GM18873 (cell line): ENCODE measurements around the gene SPOCK1.

Source experiments
- ATAC-seq: cut with Tn5 transposase; IDR thresholded peaks from one replicate; pipeline ENCODE4 v1.9.1; 2021; ENCODE audit warnings: mild to moderate bottlenecking, moderate library complexity, moderate number of reproducible peaks; ENCODE audit not compliant: unreplicated experiment, low FRiP score

The SPOCK1 gene

DNA sequence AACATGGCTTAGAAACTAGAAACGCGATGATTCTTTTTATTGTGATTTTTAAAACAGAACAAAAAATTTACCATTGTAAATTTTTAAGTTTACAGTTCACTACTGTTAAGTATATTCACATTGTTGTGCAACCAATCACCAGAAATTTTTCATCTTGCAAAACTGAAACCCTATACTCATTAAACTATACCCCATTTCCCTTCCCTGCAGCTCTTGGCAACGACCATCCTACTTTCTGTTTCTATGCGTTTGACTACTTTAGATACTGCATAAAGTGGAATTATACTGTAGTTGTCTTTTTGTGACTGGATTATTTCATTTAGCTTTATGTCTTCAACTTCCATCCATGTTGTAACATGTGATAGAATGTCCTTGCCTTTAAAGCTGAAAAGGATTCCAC is 52.5 kb downstream of the SPOCK1 start:
- no peak for ATAC-seq

DNA sequence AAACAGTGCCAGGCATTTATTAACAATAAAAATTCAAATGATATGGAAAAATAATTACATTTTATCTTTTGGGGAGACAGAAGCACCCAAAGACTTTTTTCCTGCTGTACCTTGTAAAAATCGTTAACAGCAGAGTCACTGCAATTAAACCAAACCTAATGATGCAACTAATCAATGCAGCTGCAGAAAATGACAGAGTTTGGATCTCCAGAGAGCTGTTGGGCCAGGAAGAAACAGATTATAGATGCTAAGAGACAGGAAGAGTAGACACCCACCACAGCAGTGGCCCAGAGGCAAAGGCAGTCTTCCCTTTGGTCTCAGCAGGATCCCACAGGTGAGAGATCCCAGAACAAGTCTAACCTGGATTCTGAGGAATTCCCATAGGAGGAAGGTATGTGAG is 53.0 kb downstream of the SPOCK1 start:
- no peak for ATAC-seq

DNA sequence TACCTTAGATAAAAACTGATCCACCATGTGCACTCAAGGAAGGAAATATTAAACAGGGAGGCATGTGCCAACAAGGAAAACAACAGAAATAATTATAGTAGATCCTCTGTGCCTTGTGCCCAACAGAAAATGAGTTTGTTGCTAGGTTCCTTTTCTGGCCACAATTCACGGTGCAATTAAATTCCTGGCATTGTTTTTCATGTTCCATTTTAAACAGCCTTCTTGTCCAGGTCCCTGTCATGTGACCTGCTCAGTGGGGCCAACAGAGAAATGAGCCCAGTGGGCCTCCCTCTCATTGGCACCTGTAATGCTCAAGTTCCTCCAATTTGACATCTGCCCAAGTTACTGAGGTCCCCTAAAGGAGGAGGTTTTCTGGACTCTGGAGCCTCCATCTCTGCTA is 56.5 kb downstream of the SPOCK1 start:
- no peak for ATAC-seq

DNA sequence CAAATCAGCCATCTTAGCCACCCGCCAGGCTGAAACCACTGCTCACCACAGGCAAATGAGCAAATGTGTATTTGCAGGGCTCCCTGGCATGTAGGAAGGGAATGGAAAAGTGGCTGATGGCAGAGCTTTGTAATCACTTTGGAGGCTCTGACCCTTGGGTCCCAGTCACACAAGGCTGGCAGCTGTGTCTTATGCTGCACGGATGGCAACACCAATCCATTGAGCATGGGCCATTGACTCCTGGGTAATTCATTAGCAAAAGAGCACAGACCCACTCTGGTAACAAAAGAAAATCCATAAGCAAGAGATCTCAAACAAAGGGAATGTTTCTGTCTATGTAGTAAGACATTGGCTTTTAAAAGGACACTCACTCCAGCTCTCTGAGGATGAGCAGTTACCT is 57.6 kb downstream of the SPOCK1 start:
- no peak for ATAC-seq

DNA sequence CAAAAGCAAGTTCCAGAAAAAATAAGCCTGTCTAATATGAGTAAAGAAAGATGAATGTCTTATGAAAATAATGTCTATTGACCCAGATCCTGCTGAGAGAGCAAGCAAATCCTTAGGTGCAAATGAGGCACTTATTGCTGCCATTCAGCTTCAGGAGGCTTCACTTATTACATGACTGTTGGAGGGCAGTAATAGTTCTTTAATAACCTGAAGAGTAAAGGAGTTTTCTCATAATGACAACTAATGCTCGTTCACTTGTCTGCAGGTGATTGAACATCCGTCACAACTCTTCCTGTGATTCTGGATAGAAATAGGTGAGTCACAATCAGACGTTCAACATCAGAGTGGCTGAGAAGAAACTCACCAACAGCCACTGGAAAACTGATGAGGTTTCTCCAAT is 58.3 kb downstream of the SPOCK1 start:
- ATAC-seq, result no peak

DNA sequence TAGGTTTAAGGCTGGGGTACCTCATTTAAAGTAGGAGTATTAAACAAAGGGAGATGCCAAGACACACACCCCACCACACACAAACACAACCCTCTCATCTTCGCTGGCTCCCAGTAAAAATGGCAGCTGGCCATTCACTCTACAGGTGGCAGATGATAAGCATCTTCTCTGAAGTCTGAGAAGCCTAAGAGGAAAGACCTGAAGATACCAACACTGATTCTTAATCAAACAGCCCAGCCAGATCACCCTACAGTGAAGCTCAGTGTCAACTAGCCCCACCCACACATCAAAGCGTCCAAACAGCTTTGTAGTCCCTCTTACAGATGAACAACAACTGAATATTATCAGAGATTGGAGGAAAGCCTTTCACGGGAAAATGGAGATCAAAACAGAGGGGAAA is 59.5 kb downstream of the SPOCK1 start:
- no peak for ATAC-seq

DNA sequence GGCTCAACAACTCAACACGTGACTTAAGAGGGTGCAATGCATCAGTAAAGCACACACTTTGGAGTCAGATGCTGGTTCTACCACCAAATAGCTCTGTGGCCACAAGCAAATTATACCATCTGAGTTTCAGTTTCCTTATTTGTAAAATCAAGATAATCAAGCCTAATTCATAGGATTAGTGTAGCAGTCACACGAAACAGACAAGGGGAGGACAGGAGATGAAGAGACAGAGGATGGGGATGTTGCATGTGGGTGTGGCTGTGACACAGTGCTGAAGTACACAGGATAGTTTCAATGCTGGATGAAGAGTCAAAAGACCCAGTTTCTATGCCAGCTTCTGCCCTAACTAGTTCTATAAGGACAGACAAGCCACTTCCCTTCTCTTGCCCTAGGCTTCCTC is 60.2 kb downstream of the SPOCK1 start:
- ATAC-seq, result no peak

DNA sequence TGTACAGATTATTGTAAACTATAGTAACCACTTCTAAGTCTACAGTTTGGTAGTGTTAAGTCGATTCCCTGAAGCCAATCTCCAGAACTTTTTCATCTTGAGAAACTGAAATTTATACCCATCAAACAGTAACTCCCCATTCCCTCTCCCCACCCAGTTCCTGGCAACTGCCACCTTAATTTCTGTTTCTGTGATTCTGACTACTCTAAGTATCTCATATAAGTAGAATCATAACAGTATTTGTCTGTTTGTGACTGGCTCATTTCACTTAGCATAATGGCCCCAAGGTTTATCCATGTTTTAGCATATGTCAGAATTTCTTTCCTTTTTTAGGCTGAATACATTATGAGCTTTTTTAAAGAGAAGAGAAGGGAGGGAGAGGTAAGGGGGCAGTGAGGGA is 61.4 kb downstream of the SPOCK1 start:
- ATAC-seq, result no peak

DNA sequence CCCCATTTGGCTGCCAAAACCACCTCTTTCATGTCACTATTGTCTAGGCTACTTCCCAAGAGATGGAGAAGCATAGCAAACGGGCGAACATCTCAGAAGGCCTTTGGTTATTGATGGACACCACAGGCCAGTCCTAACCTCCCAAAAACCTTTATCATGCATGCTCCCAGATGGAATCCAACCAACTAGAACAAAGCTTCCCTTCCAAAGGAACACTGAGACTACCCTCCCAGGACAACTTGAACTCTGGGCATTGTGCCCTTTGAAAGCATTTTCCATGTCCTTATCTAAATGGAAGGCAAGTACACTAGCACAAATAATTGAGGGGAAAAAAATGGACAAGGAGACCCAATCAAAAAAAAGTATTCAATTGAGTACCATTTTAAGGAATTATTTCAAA is 65.6 kb downstream of the SPOCK1 start:
- no peak for ATAC-seq

DNA sequence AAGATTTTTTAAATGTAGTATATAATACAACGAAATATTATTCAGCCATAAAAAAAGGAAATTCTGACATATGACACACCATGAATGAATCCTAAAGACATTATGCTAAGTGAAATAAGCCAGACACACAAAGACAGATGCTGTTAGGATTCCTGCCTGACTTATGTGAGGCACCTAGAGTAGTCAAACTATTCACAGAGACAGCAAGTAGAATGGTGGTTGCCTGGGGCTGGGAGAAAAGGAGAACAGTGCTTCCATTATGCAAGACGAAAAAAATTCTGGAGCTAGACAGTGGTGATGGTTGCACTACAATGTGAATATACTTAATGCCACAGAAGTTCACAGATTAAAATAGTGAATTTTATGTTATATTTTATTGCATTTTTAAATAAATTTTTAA is 66.8 kb downstream of the SPOCK1 start:
- ATAC-seq, result no peak

DNA sequence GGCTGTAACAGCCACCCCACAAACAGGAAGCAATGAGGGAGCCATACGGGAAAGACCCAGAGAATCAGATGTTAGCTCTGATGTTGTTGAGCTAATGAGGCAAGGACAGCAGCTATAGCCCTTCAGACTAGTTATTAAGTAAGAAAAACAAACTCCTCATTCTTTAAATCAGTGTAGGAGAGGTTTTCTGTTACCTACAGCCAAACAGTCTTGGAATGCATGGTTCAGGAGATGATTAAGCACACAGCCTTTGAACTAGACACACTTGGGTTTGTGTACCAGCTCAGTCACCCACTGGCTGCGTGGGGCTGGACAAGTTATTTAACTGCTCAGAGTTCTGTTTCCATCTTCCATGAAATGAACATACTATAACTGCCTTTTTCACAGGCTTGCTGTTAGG is 68.1 kb downstream of the SPOCK1 start:
- no peak for ATAC-seq

DNA sequence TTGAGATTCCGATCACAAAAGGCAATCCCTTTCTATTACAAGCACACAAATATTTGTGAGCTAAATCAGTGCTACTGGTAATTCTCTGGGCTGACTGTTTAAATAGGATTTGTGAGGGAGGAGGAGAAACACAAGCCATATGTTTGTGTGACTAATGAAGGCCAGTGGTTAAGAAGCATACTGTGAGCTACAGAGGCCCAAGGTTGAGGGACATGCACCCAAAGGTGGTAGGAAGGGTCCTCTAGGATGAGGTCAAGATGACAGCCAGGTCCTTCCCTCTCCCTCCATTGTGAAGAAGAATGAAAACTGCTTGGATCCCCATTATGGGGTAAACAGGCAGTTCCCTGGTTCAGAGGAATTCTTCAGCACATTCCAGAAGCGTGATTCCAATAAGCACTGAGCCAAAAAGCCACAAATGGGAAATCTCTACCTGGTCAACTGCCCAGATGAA is 83.9 kb downstream of the SPOCK1 start:
- no peak for ATAC-seq

DNA sequence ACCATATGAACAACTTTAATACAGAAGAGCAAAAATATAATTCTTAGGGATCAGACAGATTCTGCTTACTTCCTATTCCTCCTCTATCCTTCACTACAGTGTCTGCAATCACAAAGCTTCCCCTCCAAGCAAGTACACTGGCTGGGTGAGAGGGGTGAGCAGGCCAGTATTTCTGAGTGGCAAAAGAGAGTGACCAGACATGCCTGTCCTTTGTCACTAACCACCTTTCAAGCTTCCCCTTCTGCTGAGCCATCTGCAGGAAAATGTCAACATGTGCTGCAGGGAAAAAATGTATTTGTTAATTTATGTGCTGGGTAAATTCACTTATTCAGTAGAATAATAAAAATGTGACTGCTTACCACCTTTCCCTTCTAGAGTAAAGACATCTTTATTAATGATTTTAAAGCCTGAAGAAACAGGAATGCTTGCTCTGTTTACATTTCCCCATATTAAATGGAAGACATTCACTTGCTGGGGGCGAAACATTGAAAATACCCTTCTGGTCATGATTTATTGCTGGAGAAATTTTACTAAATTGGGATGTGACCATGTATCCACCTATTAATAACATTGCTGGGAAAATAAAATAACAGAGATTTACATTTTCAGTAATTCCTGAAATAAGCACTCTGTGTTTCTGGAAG is 84.9 kb downstream of the SPOCK1 start:
- no peak for ATAC-seq

DNA sequence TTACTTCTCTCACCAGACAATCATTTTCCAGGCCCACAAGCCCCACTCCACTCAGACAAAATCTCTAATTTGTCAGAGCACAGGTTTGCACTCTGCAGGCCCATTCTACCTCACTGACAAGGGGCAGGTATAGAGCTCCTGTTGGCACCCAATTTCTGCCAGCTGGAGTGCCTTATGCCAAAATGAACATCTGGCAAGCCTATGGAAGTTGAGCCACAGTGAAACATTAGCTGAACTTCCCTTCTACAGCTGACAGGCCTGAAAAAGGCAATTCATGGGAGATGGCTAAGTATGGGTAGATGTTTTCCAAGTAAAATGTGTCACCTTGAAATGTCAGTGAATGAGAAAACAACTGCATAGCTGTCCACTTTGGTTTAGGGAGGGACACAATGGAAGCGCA is 87.0 kb downstream of the SPOCK1 start:
- no peak for ATAC-seq

DNA sequence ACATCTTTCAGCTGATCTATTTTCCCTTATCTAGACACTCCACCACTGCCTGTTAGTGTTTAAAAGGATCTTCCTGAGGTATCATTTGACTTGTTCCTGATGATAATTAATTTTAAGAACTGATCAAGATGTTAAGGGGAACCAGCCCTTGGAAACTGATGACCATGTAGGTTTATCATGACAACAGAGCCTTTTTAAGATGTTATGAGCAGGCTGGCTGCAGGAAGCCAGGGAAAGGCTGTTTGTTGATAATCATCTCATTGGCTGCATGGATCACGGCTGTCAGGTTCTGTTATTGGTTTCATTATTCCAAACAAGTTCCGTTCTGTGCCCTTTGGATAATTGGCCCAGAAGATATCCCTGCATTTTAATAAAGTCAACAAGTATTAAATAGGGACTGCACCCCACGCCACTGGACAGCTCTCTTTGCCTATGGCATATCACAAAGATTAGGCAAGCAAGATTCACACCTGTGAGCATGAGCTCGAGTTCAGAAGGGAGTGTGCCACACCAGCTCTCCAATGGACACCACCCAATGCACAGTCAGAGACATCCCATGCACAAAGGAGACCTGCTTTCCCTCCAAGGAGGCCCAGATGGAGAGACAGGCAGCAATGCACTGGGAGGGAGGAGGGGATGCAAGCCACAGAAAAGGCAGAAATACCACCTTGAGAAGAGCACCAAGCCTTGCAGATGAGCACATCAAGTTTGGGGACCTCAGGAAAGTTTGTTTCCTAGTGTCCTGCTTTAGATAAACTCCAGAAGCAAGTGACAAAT is 88.7 kb downstream of the SPOCK1 start:
- ATAC-seq, result no peak

DNA sequence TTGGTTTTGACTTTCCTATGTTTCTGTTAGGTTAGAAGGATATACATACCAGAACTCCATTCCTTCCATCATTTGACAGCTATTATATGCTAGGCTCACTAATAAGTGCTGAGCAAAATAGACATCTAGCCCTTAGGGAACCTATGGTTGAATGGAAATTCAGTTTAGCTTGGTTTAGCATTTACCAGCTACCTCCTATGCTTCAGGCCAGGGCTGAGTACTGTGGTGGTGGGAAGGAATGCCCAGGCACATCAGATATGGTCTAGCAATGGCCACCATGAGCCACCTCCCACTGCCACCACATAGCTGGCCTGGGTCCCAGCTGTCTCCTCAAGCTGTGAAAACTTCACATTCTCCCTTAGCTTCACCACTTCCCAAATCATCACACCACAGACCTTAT is 89.4 kb downstream of the SPOCK1 start:
- no peak for ATAC-seq

DNA sequence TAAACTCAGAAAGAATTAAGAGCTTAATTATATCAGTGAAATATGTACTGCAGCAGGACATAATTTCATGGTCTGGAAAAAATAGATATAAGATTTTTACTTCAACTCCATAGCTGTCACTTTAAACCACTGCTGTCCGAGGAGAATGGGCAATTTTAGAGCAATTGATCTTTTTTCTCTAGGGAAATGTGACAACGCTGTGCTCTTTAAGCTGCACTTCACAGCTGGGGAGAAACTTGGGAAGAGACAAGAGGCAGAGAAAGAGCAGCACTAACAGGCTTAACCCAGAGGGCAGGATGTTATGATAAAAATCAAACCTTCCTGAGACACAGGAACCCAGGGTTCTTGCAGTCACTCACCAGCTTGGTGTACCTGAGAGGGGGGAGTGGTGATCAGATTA is 92.0 kb downstream of the SPOCK1 start:
- no peak for ATAC-seq

DNA sequence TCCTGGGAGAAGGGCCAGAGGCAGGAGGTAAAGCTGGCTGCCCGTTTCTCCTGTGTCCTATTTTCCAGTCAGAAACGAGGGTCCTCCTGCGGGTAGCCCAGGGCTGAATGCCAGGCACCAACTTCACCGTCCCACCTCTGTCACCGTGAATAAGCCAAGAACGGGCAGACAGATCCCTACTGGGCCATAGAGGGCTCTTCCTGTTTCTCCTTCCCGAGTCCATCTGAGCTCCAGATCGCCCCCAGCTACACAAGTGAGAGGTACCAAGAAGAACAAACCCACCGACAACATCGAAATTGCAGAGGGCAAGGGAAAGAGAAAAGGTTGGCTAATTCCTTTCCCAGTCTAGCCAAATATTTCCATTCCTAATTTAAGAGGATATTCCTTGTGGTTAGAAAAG is 93.7 kb downstream of the SPOCK1 start:
- no peak for ATAC-seq

DNA sequence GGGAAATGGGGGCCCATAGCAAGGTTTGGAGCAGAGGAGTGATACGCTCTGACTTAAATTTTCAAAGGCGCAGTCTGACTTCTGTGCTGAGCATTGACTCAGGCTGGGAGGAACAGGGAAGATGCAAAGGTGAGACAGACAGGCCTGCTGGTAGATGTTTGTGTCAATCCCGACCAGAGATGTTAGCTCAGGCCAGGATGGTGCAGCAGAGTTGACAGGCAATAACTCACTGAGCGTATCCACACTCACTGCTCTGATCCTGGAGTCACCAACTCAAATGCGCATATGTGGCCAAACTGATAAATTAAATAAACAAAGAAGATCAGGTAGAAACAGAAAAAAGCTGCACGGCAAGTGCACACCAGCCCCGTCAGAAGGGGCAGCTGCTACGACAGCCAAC is 95.3 kb downstream of the SPOCK1 start:
- ATAC-seq, result no peak

DNA sequence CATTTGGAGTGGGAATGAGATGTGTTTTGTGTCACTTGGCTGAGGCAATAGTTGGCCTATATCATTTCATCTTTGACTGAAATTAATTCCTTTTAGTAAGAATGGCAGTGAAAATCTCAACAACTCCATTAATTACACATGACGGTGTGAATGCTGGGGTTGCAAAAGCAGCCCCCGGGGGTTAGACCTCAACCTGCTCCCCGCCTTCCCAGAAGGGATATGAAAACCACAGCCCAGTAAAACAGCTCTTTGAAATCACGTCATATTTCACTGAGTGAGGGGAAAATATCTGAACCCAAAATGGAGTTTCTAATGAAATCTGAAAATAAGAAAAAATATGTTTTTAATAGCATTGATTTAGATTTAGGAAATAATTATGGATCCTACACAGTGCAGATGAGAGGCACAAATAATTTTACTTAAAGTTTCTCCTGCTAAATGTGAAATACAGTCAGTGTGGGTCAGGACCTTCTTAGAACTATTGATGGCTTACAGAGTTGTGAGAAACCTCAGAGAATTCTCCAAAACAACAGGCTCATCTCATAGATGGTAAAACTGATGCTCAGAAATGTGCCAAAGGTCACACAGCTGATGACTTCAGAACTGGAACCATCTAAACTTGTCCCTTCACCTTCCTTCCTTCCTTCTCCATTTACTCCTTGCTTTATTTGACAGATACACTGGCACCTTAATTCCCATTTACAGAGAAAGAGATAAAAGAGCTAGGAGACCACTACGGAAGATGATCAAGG is 96.5 kb downstream of the SPOCK1 start:
- ATAC-seq, result no peak

DNA sequence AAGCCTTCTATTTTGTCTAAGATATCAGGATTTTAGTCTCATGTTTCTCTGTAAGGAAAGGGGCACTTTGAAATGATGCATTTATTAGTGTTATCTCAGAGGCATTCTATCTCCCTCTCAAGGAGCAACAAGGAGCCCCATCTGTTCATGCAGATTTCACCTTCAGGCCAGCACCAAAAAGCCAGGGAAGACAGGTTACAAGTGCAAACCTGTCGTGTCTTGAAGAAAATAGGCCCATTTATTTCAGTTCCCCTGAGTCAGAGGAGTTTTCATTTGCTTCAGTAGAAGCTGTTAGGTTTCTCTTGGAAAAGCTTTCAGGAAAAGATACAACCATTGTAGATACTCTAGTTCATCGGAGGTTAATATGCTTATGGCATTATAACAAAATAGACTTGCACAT is 97.2 kb downstream of the SPOCK1 start:
- ATAC-seq, result no peak

DNA sequence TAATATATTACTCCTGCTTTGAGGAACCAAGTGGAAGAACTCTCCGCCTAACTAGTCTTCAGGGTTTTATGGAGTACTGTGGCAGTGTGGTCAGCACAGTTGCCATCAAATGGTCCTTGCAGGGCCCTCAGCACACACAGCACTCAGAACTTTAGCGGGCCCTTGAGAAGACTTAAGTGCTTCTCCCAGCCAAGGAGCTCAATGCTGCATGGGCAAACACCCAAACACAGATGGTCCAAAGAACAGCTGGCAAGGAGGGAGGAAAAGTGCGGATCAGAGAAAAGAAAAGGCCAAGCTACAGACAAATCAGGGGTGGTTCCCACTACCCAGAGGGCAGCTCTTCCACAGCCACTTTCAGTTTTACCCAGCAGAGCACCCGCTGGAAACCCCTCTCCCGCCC is 98.6 kb downstream of the SPOCK1 start:
- no peak for ATAC-seq
